T follicular helper cell (primary cell): ENCODE results near the gene SOCS3.
A peak's percentile ranks its signal among the peaks of the same experiment; 100 is the strongest.

Source experiments
- DNase-seq: peaks from one replicate; pipeline ENCODE4 v3.0.0-alpha.2; 2020; ENCODE audit warnings: low read depth

SOCS3 gene

DNA sequence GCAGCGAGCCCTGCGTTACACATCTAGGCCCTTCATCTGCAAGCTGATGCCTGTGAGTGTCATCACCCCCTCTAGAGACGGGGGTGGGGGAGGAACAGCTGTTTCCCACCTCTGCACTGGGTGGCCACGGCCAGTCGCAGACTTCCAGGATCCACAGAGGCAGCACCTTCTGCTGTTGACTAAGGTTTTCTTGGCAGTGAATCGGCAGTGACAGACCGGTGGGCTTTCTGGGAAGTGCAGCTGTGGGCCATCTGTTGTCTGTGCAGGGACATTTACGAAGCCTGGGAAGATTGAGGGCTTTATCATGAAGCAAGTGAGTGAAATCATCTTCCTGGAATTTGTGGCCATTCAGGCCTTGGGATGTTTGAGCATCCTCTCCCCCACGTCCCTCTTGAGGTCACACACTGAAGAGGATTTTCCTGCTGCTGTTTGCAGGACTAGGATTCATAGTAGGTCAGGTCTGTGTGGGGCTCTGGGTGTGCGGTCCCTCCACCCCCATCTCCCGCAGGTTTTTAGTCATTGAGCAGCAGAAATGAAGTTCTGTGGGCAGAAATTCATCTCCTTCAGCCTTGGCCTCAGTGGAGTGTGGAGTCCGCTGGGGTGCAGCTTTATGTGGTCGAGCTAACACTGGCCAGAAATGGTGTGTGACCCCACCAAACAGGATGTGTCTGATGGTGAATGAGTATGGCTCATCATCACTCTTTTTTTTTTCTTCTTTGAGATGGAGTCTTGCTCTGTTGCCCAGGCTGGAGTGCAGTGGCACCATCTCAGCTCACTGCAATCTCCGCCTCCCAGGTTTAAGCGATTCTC lies 30.6 kb upstream of the SOCS3 start:
- no peak for DNase-seq

- no peak for DNase-seq
Observed at GRCh38 chr17:78387977-78388941, 28.4 kb upstream of the SOCS3 start.

- DNase-seq: no peak
Observed at GRCh38 chr17:78384479-78385175, 24.8 kb upstream of the SOCS3 start.

DNA sequence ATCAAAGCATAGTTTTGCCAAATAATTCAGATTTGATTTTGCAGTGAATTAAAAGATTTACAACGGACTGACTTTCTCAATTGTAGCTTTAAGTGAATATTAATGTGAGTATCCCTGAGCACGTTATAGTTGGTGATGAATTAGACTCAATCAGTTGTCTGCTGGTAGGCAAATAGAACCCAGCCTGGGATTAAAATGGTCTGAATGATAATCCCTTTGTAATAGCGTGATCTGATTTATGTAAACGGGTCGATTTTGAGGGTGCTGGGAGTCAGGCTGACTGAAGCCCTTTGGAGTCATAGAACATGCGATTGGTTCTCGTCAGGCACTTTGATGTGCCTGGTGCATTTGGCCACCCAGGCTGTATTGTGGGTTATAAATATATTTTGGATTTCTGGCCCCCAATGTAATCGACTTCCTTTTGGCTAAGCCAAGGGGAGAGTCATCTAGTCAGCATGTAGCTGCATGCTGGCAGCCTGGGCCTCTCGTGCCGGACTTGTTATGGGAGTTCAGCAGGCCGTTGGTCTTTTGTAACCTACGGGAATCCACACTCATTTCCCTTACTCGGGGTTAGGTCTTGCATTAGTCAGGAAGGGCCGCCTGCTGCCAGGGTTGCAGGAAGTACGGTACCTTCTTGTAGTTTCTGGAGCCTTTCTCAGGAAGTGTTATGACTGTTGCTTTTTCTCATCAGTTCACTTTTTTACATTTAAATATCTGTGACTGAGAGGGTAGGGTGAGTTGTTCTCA lies 24.0 kb upstream of the SOCS3 start:
- no peak for DNase-seq

DNA sequence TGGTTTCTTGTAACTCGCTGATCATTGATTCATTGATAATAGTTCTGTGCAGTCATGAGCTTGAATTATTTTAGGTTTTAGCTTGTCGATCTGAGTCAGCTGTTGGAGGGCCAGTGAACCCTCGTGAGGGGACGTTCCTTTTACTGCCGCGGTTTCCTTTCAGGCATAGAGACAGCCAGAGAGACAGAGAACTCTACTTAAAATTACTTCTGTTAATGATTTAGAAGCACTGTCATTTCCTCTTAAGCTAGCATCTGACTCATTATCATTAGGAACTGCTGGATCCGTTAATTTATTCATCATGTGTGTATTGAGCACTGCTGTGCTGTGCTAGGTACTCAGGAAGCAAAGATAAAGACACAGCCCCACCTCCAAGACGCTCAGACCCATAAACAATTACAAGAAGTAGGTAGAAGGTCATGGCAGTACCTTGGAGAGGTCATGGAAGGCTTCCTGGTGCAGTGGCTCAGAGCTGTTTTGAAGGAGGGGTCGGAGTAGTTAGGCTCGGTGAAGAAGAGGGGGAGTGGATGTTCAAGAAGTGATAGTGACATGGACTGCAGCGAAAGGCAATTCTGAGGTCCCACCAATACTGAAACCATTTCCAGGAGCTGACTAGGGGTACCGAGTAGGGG lies 21.8 kb upstream of the SOCS3 start:
- DNase-seq: no peak

- no peak for DNase-seq
Observed at GRCh38 chr17:78380370-78380769, 20.5 kb upstream of the SOCS3 start.

GRCh38 chr17:78379131-78379491 lies 19.2 kb upstream of the SOCS3 start:
- no peak for DNase-seq

GRCh38 chr17:78378225-78379130 lies 18.6 kb upstream of the SOCS3 start, which contains the start of gene PGS1:
Gene PGS1, plus strand, starts transcription at chr17:78378649. Its CDS starts 17 bp downstream, at chr17:78378666.
- peak; percentile 63 for DNase-seq

GRCh38 chr17:78377858-78378224 lies 18.0 kb upstream of the SOCS3 start:
- no peak for DNase-seq

DNA sequence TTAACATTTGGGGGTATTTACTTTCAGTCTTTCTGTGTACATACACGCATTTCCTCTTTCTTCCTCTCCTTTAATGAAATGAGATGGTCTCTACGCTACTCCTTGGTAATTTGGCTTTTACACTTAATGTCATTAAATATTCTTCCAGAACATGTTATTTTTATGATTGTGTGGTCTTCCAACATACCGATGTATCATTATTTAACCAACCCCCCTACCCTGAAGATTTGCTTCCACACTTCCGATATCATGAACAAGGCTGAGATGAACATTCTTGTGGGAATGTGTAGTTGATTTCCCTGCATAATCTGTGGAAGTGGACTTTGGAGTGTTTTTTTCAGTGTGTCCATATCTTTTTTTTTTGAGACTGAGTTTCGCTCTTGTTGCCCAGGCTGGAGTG lies 16.3 kb upstream of the SOCS3 start:
- DNase-seq: no peak

DNA sequence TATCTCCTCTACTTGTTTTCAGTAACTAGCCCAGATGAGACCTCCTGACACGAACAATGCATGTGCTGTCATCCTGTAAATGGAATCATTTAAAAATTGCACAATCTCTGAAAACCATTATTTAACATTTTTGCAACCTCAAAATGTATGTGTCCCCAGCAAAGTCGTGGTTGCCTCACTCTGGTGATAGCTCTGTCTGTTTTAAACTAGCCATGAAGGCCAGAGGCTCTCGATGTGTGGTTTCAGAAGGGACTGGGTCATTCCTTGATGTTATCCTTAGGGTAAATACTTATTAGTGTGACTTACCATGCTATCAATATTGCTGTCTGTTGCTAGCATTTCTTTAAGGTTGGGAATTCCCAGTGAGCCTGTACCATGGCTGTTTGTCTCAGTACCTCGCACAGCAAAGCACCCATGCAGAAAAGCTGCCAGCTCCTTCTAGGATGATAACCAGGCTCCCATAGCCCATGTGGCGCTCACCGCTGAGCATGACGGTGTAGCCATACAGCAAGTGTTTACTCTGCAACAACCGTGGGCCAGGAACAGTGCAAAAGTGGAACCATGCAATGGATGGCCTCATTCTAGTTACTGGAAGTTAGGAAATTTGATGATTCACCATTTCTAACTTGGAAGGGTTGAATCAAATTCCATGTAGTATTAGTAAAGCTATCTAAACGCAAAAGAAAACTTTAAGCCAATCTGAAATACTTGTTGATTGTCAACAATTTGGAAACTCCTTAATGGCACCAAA lies 15.7 kb upstream of the SOCS3 start:
- no peak for DNase-seq

DNA sequence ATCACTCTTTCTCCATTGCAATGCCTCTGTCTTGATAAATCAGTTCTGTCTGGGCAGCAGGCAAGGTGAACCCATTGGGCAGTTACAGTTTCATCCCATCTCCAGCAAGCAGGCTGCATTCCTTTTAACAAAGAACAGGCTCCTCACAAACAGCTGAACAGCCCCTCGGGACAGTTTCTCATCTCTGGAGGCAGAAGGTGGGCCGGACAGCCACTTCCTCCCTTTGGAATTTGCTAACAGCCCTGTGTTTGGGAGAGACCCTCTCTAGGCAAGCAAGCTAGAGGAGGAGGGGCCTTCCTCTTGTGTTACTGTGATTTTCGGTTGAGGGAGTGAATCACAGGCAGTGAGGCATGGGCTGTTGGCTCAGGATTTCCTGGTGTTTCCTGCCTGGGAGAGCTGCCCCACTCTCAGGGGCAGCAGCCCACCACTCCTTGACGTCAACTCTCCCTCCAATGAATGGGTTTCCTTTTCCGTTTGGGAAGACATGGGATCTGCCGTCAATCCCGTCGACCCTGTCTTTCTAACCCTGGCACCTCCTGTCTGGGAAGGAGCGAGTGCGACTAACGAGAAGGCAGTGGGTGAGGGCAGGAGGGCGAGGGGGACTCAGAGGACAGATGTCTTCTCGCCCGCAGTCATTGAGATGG lies 14.9 kb upstream of the SOCS3 start:
- no peak for DNase-seq

GRCh38 chr17:78374189-78374588 lies 14.3 kb upstream of the SOCS3 start:
- no peak for DNase-seq

- no peak for DNase-seq
Observed at GRCh38 chr17:78372841-78373240, 13.0 kb upstream of the SOCS3 start.

GRCh38 chr17:78371056-78371455 lies 11.2 kb upstream of the SOCS3 start:
- no peak for DNase-seq

- no peak for DNase-seq
Observed at GRCh38 chr17:78369791-78370381, 10.0 kb upstream of the SOCS3 start.

DNA sequence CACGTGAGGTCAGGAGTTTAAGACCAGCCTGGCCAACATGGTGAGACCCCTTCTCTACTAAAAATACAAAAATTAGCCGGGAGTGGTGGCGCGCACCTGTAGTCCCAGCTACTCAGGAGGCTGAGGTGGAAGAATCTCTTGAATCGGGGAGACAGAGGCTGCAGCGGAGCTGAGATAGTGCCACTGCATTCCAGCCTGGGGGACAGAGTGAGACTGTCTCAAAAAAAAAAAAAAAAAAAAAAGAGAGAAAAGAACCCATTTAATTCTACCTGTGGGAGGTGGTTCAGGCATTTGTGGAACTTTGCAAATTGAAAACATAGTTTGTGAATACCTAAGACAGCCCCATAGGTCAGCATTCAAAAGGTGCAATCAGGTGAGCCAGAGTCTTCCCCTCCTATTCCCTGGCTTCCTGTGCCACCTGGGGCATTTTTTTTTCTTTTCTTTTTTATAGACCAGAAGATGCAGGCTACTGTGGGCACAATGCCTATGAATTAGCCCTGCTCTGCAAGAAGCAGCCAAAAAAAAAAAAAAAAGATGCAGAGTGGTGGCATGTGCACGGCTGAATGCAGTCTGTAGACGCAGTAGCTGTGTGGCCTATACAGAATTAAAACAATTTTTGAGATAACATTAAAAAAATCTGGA lies 9.1 kb upstream of the SOCS3 start:
- DNase-seq: no peak

GRCh38 chr17:78368348-78368747 lies 8.5 kb upstream of the SOCS3 start:
- no peak for DNase-seq
